GM12874 (cell line): ENCODE measurements around the gene CD40.

Source experiments
- CTCF ChIP-seq: IDR thresholded peaks from 2 replicates; pipeline ENCODE4 v1.5.1; 2011; ENCODE audit warnings: low read depth, mild to moderate bottlenecking, control low read depth, low read length, moderate library complexity; ENCODE audit not compliant: insufficient read depth

CD40 gene

DNA sequence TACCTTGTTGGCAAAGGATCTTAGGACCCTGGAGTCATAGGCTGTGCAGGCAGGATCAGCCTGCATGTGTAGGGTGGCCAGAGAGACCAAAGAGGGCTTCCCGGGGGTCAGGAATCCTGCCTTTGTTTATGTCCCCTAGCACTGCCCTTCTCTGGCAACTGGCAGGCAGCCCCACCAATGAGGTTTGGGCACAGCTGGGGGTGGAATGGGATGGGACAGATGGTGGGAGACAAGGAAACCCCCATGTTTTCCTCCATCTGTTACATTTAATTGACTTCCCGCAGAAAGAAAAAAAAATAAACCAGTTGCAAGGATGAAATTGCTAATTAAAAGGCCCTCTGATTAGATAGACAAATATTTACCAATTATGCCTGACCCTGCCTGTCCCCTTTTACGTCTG lies 27.6 kb downstream of the CD40 start:
- no peak for TF ChIP-seq CTCF

DNA sequence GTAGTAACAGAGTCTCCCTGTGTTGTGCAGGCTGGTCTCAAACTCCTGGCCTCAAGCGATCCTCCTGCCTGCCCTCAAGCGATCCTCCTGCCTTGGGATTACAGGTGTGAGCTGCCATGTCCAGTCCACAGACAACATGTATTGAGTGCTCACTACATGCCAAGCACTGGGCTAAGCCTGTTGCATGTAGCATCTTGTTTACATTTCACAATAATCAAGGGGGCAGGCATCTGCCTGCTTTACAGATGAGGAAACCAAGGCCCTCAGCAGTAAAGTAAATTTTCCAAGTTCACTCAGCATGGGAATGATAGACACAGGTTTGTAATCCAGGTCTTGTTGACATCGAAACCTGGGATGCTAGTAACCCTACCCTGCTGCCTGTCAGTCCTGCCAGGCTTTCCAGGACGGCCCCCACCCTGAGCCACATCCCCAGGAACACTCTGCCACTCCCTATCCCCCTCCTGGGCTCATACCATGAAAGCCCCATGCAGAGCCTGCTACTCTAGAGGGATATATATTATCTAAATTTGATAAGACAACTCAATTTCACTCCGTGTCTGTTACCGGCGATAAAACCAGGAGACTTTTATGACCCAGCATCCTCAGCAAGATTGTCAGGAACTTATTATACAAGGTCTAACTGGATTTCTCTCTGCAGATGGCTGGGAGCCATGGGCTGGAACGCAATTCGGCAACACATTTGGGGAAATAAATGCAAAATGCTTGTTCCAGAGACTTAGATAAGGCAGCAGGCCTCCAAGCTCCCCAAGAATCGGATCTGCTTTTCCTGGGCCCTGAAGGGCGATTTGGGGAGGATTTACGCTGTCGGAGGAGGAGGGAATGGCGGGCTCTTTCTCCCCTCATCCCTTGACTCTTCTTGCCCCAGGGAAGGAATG lies 30.4 kb downstream of the CD40 start:
- no peak for TF ChIP-seq CTCF

- no peak for TF ChIP-seq CTCF
These were observed 32.8 kb downstream of the CD40 start for GRCh38 chr20:46150943-46151342.

GRCh38 chr20:46151936-46152335 lies 33.8 kb downstream of the CD40 start:
- peak; percentile 61 for TF ChIP-seq CTCF

DNA sequence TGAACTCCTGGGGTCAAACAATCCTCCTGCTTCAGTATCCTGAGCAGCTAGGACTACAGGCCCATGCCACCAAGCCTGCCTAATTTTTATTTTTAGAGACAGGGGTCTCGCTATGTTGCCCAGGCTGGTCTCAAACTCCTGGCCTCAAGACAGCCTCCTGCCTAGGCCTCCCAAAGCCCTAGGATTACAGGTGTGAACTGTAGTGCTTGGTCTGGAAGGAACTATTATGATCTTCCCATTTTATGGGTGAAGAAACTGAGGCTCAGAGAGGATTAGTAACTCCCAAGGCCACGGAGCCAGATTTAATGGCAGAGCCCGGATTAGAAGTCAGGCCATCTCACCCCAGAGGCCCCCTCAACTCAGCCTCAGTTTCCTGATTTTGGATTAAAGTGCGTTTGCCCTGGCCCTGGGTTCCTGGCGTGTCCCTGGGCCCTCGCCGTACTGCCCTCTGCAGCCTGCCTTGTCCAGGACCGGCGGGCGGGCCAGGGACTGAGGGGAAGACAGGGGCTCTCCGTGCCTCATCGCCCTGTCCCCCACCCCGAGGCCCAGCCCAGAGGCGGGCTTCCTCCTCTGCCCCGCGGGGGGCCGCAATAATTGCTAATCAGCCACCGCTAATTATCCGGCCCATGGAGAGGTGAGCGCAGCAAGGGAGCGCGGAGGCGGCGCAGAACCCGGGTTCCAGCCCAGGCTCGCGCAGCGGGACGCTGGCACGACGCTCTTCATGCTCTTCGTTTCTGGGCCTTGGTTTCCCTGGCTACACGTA lies 34.9 kb downstream of the CD40 start:
- TF ChIP-seq CTCF, result no peak

DNA sequence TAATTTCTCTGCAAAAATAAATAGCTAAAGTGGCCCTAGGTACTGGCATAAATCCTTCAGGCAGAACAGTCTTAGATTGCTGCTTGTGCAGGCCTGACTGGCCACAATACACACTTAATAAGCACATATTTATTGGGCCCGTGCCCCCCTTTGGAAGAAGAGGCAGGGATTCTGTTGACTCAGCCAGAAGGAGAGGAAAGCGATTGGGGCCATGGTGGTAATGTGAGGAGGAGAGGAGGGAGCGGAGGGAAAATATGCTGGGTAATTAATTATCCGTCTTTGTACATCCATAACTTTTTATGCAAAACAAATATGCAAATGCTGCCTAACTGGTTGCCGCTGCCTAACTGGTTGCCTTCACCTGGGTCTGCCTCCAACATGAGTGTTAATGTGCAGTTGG lies 36.2 kb downstream of the CD40 start:
- no peak for TF ChIP-seq CTCF

DNA sequence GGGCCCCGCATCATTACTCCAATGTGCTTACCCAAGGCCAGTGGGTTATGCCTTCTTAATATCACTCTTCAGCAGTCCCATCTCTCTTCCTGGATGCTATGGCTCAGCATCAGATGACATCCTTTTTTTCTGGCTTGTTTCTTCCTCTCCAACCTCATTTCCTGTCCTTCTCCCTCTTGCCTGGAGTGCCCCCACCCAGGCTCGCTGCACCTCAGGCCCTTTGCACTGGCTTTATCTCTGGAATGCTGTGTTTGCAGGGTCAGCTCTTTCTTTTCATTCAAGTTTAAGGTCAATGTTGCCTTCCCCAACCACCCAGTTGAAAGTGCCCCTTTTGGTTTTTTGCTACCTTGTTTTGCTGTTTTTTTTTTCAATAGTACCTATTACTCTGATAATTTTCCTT lies 36.7 kb downstream of the CD40 start:
- TF ChIP-seq CTCF, result no peak
